ENCODE data around the gene RUVBL2.
A peak's percentile ranks its signal among the peaks of the same experiment; 100 is the strongest.

DNA sequence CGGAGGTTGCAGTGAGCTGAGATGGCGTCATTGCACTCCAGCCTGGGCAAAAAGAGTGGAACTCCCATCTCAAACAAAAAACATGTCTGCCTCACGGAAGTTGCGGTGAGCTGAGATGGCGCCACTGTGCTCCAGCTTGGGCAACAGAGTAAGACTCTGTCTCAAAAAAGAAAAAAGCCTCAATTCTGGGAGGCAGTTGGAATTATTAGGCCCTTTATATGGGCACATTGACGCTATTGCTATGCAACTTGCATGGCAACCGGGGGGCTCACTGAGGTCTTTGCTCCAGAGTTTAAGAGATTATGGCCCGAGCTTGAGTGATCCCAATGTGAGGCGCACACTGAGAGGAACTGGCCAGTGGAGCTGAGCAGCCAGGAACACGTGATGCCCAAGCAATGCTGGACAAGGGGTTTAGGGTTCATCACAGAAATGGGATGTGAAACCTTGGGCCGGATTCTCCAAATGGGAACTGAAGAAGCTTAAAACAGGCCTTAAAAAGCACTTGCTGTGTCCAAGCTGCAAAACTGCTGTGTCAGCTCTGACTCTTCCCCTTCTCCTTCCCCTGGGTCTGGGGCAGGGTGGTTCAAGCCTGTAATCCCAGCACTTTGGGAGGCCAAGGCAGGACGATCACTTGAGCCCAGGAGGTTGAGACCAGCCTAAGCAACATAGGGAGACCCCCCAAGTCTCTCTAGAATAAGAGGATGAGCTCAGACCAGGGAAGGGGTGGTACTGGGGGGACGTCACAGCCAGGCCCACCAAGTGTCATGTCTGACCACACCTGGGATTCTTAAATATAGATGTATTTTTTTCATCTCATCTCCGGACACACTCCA lies 26.1 kb upstream of the RUVBL2 start:
- TF ChIP-seq POLR2A (IDR thresholded peaks at IDR 0.05; ENCODE audit: borderline replicate concordance, extremely low read depth, insufficient read depth, insufficient read length) (no peak), JUND (IDR thresholded peaks at IDR 0.05) (peak; percentile 41; the same call in 1 of the 2 replicates), EZH2 (IDR thresholded peaks at IDR 0.05) (no peak), SIN3A (IDR thresholded peaks at IDR 0.05; ENCODE audit: low read depth) (0 out of 2 replicates have a peak, but pooled peaks have one; percentile 5), SP1 (IDR thresholded peaks at IDR 0.05; ENCODE audit: low read depth) (no peak; the same call in 1 of the 2 replicates), YY1 (IDR thresholded peaks at IDR 0.05; ENCODE audit: extremely low read depth, insufficient replicate concordance, low read depth, low read length) (no peak), RAD21 (IDR thresholded peaks at IDR 0.05; ENCODE audit: low read depth) (no peak), ZFX (IDR thresholded peaks at IDR 0.05) (no peak)
- TF ChIP-seq, protein P1, sequence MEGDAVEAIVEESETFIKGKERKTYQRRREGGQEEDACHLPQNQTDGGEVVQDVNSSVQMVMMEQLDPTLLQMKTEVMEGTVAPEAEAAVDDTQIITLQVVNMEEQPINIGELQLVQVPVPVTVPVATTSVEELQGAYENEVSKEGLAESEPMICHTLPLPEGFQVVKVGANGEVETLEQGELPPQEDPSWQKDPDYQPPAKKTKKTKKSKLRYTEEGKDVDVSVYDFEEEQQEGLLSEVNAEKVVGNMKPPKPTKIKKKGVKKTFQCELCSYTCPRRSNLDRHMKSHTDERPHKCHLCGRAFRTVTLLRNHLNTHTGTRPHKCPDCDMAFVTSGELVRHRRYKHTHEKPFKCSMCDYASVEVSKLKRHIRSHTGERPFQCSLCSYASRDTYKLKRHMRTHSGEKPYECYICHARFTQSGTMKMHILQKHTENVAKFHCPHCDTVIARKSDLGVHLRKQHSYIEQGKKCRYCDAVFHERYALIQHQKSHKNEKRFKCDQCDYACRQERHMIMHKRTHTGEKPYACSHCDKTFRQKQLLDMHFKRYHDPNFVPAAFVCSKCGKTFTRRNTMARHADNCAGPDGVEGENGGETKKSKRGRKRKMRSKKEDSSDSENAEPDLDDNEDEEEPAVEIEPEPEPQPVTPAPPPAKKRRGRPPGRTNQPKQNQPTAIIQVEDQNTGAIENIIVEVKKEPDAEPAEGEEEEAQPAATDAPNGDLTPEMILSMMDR (IDR thresholded peaks at IDR 0.05 in 2 of 3, conservative IDR thresholded peaks at IDR 0.05 in 1 of 3; ENCODE audit: borderline replicate concordance in 1 of 3, insufficient read depth in 1 of 3, low read depth in 2 of 3, low read length in 2 of 3): no peak
